Type B pancreatic cell (in vitro differentiated cells): ENCODE results near the gene ALK. TPM values are rescaled to one million over a fixed set of nuclear protein-coding genes. Genes with fewer than 3 reads are reported as not detected.

Experiments used
- DNase-seq: peaks from one replicate; pipeline ENCODE4 v3.0.0; 2021; ENCODE audit warnings: mixed read lengths; ENCODE audit not compliant: unreplicated experiment; ENCODE audit errors: extremely low spot score
- H3K27ac Mint-ChIP-seq: 2 replicates; pipeline ENCODE4 v1.8.0; 2021; ENCODE audit warnings: mild to moderate bottlenecking, mixed read lengths
- H3K27me3 Mint-ChIP-seq: 2 replicates; pipeline ENCODE4 v1.8.0; 2021; ENCODE audit warnings: mixed read lengths
- H3K36me3 Mint-ChIP-seq: 2 replicates; pipeline ENCODE4 v1.8.0; 2021; ENCODE audit warnings: mixed read lengths
- H3K4me1 Mint-ChIP-seq: one replicate; pipeline ENCODE4 v1.8.0; 2021; ENCODE audit warnings: mixed read lengths; ENCODE audit not compliant: unreplicated experiment
- H3K4me3 Mint-ChIP-seq: 2 replicates; pipeline ENCODE4 v1.8.0; 2021; ENCODE audit warnings: mild to moderate bottlenecking, mixed read lengths
- H3K9me3 Mint-ChIP-seq: 2 replicates; pipeline ENCODE4 v1.8.0; 2021; ENCODE audit warnings: mixed read lengths
- total RNA-seq: library from RNA; stranded (reverse); gene quantifications from 2 replicates; pipeline ENCODE4 v1.2.1, GENCODE V29; 2021; ENCODE audit warnings: low replicate concordance
- TF ChIP-seq, protein P1 (sequence below): fragments of 200-600 bp; sonication (generic); conservative IDR thresholded peaks from 2 replicates; pipeline ENCODE4 v1.5.0; 2021; ENCODE audit warnings: antibody characterized with exemption, mild to moderate bottlenecking

Gene ALK
- total RNA-seq, 1 donor from 2014 or later = 7.7 TPM

DNA sequence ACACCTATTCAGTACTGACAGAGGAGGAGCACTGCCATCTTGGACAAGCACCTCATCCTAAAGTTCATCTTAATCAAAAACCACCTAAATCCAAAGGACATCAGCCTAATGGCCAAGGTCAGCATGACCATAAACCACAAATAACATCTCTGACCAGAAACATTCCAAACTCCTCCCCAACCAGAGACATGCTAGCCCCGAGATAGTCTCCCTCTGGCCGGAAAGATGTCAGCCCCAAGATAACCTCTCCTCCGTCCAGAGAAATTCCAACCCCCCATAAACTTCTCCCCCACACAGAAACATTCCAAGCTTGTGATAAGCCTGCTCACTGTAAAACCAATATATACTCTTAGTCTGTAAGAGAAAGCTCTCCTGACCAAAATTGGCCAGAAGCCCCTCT is 545.5 kb downstream of the ALK start:
- Mint-ChIP-seq H3K27me3 (peaks cover 6% of the 10 kb centered on the region), H3K27ac (no peak overlapping the region), H3K36me3 (peaks cover 3% of the 10 kb centered on the region), H3K4me1 (peaks cover 3% of the 10 kb centered on the region), H3K9me3 (no peaks in the 10 kb centered on the region), H3K4me3 (no peak overlapping the region)
- DNase-seq = no peak
- TF ChIP-seq, protein P1, sequence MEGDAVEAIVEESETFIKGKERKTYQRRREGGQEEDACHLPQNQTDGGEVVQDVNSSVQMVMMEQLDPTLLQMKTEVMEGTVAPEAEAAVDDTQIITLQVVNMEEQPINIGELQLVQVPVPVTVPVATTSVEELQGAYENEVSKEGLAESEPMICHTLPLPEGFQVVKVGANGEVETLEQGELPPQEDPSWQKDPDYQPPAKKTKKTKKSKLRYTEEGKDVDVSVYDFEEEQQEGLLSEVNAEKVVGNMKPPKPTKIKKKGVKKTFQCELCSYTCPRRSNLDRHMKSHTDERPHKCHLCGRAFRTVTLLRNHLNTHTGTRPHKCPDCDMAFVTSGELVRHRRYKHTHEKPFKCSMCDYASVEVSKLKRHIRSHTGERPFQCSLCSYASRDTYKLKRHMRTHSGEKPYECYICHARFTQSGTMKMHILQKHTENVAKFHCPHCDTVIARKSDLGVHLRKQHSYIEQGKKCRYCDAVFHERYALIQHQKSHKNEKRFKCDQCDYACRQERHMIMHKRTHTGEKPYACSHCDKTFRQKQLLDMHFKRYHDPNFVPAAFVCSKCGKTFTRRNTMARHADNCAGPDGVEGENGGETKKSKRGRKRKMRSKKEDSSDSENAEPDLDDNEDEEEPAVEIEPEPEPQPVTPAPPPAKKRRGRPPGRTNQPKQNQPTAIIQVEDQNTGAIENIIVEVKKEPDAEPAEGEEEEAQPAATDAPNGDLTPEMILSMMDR = no peak

DNA sequence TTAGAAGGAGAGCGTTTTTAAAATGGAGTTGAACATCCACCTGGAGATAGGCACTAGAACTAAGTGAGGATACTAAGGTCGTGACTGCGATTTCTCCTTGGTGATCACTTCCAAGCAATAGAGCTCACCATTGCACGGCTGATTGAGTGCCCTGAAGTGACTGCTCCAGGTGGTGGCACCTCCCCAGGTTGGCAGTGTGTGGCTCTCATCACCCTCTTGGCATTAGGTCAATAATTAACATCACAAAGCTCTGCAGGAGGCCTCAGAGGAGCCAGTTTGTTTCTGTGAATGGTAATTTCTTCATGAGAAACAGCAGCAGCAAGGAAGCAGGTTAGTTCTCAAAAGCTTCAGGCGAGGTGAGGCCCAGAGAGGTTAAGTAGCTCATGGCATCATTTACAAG is 546.6 kb downstream of the ALK start:
- Mint-ChIP-seq H3K36me3 (peaks cover 3% of the 10 kb centered on the region), H3K4me3 (no peak overlapping the region), H3K27ac (no peak overlapping the region), H3K4me1 (peaks cover 3% of the 10 kb centered on the region), H3K9me3 (no peaks in the 10 kb centered on the region), H3K27me3 (peaks cover 6% of the 10 kb centered on the region)
- TF ChIP-seq, protein P1 = no peak
- no peak for DNase-seq

DNA sequence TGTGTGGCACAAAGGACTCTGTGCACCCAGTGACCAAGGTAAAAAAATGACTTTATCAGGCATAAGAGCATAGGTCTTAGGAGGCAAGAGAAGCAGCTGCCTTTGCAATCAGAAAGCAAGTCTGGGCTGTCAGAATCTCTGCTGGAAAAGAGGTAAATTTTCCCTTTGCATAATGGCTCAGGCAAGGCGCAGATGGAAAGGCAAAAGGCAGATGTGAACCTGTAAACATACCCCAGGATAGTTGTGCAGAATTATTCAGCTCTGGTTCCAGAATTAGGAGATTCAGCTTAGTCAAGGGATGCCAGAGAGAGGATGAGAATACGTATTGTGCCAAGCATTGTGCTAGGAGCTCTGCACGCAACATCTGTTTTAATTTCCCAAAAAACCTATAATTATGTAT is 547.5 kb downstream of the ALK start:
- peaks cover 6% of the 10 kb centered on the region for H3K27me3 Mint-ChIP-seq
- H3K27ac Mint-ChIP-seq = no peak overlapping the region
- H3K4me3 Mint-ChIP-seq = no peak overlapping the region
- H3K36me3 Mint-ChIP-seq = peaks cover 3% of the 10 kb centered on the region
- TF ChIP-seq, protein P1 = no peak
- DNase-seq = no peak
- H3K9me3 Mint-ChIP-seq = no peaks in the 10 kb centered on the region
- peaks cover 3% of the 10 kb centered on the region for H3K4me1 Mint-ChIP-seq

DNA sequence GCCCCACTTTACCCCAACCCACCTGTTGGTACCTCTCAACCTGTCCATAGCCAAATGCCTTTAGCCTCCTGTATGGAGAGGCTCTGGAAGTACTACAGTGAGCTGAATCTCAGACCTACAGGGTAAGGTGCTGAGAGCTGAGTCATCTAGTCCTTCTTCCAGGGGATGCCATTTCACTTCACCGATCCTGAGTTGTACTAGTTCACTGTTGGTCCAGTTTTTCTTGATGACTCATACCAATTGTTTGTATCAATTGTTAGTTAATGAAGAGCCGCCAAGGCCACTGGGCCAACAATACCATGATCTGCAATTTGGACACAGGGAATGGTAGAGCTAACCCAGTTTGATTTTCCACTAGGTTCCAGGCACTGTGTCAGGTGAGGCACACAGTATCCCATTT is 549.2 kb downstream of the ALK start:
- Mint-ChIP-seq H3K4me3 (no peak overlapping the region), H3K27ac (no peak overlapping the region), H3K27me3 (peaks cover 6% of the 10 kb centered on the region), H3K36me3 (peaks cover 3% of the 10 kb centered on the region), H3K4me1 (peaks cover 7% of the 10 kb centered on the region), H3K9me3 (no peaks in the 10 kb centered on the region)
- no peak for DNase-seq
- TF ChIP-seq, protein P1 = no peak

DNA sequence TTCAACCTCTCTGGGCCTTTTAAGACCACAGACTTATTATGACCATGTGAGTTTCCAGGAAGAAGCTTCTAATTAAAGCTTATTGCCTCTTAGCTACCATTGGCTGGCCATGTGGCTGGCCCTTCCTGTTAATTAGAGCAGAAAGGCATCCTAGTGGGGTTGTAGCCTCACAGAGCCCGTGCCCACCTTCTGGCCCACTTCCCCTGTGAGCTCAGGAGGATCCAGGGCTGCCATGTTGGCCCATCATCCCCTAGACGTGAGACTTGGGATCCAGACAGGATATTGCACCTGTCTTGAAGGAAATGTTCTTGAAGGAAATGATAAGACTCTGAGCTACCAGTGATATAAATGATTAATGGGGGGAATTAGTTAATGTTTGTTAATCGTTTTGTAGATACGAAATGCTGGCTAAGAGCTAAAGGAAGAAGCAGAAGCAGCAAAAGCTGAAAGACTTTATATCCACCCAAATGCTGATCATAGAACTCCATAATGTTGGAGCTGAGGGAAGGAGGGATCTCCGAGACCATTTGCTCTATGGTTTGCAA is 550.7 kb downstream of the ALK start:
- Mint-ChIP-seq H3K4me3 (no peak overlapping the region), H3K4me1 (peaks cover 8% of the 10 kb centered on the region), H3K27me3 (peaks cover 6% of the 10 kb centered on the region), H3K27ac (no peak overlapping the region), H3K36me3 (no peaks in the 10 kb centered on the region), H3K9me3 (no peaks in the 10 kb centered on the region)
- TF ChIP-seq, protein P1 = no peak
- DNase-seq = no peak

DNA sequence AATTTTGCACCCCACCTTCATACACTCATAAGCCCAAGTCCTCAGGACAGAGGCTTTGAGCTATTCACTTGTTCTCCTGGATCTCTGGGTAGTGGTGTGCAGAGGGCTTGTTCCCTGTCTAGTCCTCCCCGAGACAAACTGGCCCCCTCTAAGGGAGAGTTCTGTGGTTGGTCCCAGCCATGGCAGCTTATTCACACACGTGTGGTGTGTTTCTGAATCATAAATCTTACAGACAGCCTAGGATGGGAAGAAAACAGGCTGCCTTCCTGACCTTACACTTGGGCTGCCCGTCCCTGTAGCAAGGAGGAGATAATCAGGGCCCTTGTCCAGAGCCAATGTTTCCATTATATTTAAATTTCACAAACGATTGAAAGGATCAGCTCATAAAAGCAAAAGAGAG is 551.2 kb downstream of the ALK start:
- H3K4me3 Mint-ChIP-seq = no peak overlapping the region
- peaks cover 8% of the 10 kb centered on the region for H3K4me1 Mint-ChIP-seq
- no peak overlapping the region for H3K27ac Mint-ChIP-seq
- H3K27me3 Mint-ChIP-seq = peaks cover 6% of the 10 kb centered on the region
- TF ChIP-seq, protein P1 = no peak
- DNase-seq = no peak
- H3K9me3 Mint-ChIP-seq = no peaks in the 10 kb centered on the region
- no peaks in the 10 kb centered on the region for H3K36me3 Mint-ChIP-seq
